Endothelial cell of umbilical vein (primary cell): ENCODE measurements around the gene ZNF565. TPM values are rescaled to one million over a fixed set of nuclear protein-coding genes. Genes with fewer than 3 reads are reported as not detected.
A peak's percentile ranks its signal among the peaks of the same experiment; 100 is the strongest.

Experiments used
- BruUV-seq: library from RNA; stranded (reverse); fragments of 400-500 nt; replicated peaks from 2 replicates; lab custom pipeline; 2021; lab: Mats Ljungman, UMichigan
- CTCF ChIA-PET: fragments of 300-600, 350-600 bp; sonication (Branson Sonifier 250); formaldehyde crosslinking; loops from one replicate; lab custom pipeline; 2021; ENCODE audit warnings: antibody characterized with exemption, inconsistent platforms; lab: Charles Lee
- POLR2A ChIA-PET: fragments of 300-600, 350-600 bp; sonication (Branson Sonifier 250); formaldehyde crosslinking; loops from one replicate; lab custom pipeline; 2021; ENCODE audit warnings: antibody characterized with exemption, inconsistent platforms; lab: Charles Lee
- DNase-seq: peaks from one replicate; pipeline ENCODE4 v3.0.0-alpha.2; 2011; ENCODE audit warnings: low read depth, low spot score
- FAIRE-seq: peaks from 2 replicates; lab custom pipeline; 2011; peaks lifted over from hg19 to GRCh38; lab: Jason Lieb, UNC
- H2AFZ ChIP-seq: 2 replicates; pipeline ENCODE4 v1.6.0; 2012; ENCODE audit warnings: low read depth, low read length, control low read depth, inconsistent platforms
- H3K27ac ChIP-seq: 2 replicates; pipeline ENCODE4 v1.5.1; 2011; ENCODE audit warnings: low read depth, mild to moderate bottlenecking, control low read depth, low read length, moderate library complexity; ENCODE audit not compliant: insufficient read depth
- H3K27me3 ChIP-seq, 2 experiments: 2 replicates each; pipeline versions ENCODE4 v1.6.0 to v1.6.1; 2011; ENCODE audit warnings: low read length in 2 of 2, mixed read lengths in 1 of 2; ENCODE audit not compliant: control insufficient read depth in 2 of 2, insufficient read depth in 2 of 2
- H3K36me3 ChIP-seq, 2 experiments: 2 replicates in 1 of 2; 3 replicates in 1 of 2; pipeline ENCODE4 v1.5.1; 2011; ENCODE audit warnings: low read length in 2 of 2, mild to moderate bottlenecking in 1 of 2, moderate library complexity in 1 of 2; ENCODE audit not compliant: control insufficient read depth in 2 of 2, insufficient read depth in 2 of 2; ENCODE audit errors: extremely low read depth in 1 of 2
- H3K4me1 ChIP-seq: 3 replicates; pipeline ENCODE4 v1.5.1; 2011; ENCODE audit warnings: mild to moderate bottlenecking, low read length; ENCODE audit not compliant: control insufficient read depth, insufficient read depth; ENCODE audit errors: extremely low read depth
- H3K4me2 ChIP-seq: 2 replicates; pipeline ENCODE4 v1.6.1; 2011; ENCODE audit warnings: low read length, control low read depth, mixed read lengths; ENCODE audit not compliant: insufficient read depth
- H3K4me3 ChIP-seq, 3 experiments: fragments of 200-600 bp in 1 of 3; sonication (generic), shearing (Covaris generic) in 1 of 3; replicated peaks in 1 of 3; 2 replicates each; pipeline ENCODE4 v1.5.1; 2011 to 2016; ENCODE audit warnings: control low read depth in 3 of 3, low read length in 3 of 3, mild to moderate bottlenecking in 2 of 3, inconsistent platforms in 1 of 3, low read depth in 1 of 3, moderate library complexity in 1 of 3; ENCODE audit not compliant: insufficient read depth in 1 of 3
- H3K79me2 ChIP-seq: 2 replicates; pipeline ENCODE4 v1.6.0; 2012; ENCODE audit warnings: low read length, inconsistent platforms; ENCODE audit not compliant: control insufficient read depth, insufficient read depth
- H3K9ac ChIP-seq: replicated peaks from 2 replicates; pipeline ENCODE3; 2011; ENCODE audit warnings: low read length, control low read depth; ENCODE audit not compliant: insufficient read depth; ENCODE audit errors: extremely low read depth
- H3K9me1 ChIP-seq: replicated peaks from 3 replicates; pipeline ENCODE4 v1.6.0; 2011; ENCODE audit warnings: mild to moderate bottlenecking, low read length; ENCODE audit not compliant: control insufficient read depth, insufficient read depth; ENCODE audit errors: extremely low read depth
- H3K9me3 ChIP-seq: replicated peaks from 2 replicates; pipeline ENCODE4 v1.5.1; 2012; ENCODE audit warnings: low read length, inconsistent platforms; ENCODE audit not compliant: control insufficient read depth, insufficient read depth
- H4K20me1 ChIP-seq: replicated peaks from 2 replicates; pipeline ENCODE3; 2011; ENCODE audit warnings: mild to moderate bottlenecking, low read length; ENCODE audit not compliant: control insufficient read depth, insufficient read depth; ENCODE audit errors: extremely low read depth
- EZH2 ChIP-seq: IDR thresholded peaks from 2 replicates; pipeline ENCODE4 v1.6.1; 2012; ENCODE audit warnings: borderline replicate concordance, low read depth, mild to moderate bottlenecking, moderate library complexity, low read length, inconsistent platforms; ENCODE audit not compliant: severe bottlenecking
- FOS ChIP-seq: IDR thresholded peaks from 2 replicates; pipeline ENCODE4 v1.6.1; 2011; ENCODE audit warnings: mild to moderate bottlenecking, low read length, moderate library complexity, borderline replicate concordance; ENCODE audit not compliant: insufficient read depth
- GATA2 ChIP-seq: IDR thresholded peaks from 2 replicates; pipeline ENCODE4 v1.7.0; 2011; ENCODE audit warnings: low read depth, mild to moderate bottlenecking, moderate library complexity, mixed read lengths, low read length; ENCODE audit not compliant: insufficient read length, insufficient read depth
- JUN ChIP-seq: IDR thresholded peaks from 2 replicates; pipeline ENCODE4 v1.6.1; 2011; ENCODE audit warnings: borderline replicate concordance, low read depth; ENCODE audit not compliant: insufficient read length, insufficient read depth
- MYC ChIP-seq: IDR thresholded peaks from one replicate; pipeline ENCODE4 v1.6.1; 2011; ENCODE audit warnings: mild to moderate bottlenecking, low read depth, low read length
- POLR2A ChIP-seq: IDR thresholded peaks from 2 replicates; pipeline ENCODE4 v1.6.1; 2012; ENCODE audit warnings: low read depth, mild to moderate bottlenecking, control low read depth, low read length
- POLR2AphosphoS5 ChIP-seq: IDR thresholded peaks from 2 replicates; pipeline ENCODE4 v1.6.1; 2012; ENCODE audit warnings: low read depth, mild to moderate bottlenecking, control low read depth, low read length, moderate library complexity; ENCODE audit not compliant: insufficient read depth
- dilution Hi-C: fragments of 300-500 bp; cut with MboI; formaldehyde crosslinking; loops from one replicate; pipeline ENCODE4 v1.15.0; 2019; ENCODE audit warnings: low sequenced_read_pairs; ENCODE audit not compliant: extremely low pct_ligation_motif_present
- intact Hi-C: fragments of 100-400 bp; cut with micrococcal nuclease; formaldehyde crosslinking; loops from one replicate; pipeline ENCODE4 v1.10.0; 2022
- polyA plus RNA-seq, 4 experiments: library from polyadenylated mRNA; depleted of rRNA in 3 of 4; stranded (reverse) in 3 of 4; unstranded in 1 of 4; fragments of >200 nt; gene quantifications; 2 replicates each; pipeline versions ENCODE4 v1.2.1 to v1.2.3, GENCODE V29; 2011 to 2012; ENCODE audit warnings: missing spikeins in 1 of 4
- total RNA-seq: library from RNA; stranded (reverse); gene quantifications from 2 replicates; pipeline ENCODE4 v1.2.3, GENCODE V29; 2021
- TF ChIP-seq, protein P1 (sequence below), 2 donors: IDR thresholded peaks; 1 replicate in 1 of 2; 2 replicates in 1 of 2; pipeline ENCODE4 v1.5.1; 2011; ENCODE audit warnings: low read length in 2 of 2, mild to moderate bottlenecking in 2 of 2, moderate library complexity in 2 of 2, control low read depth in 1 of 2, inconsistent platforms in 1 of 2, low read depth in 1 of 2; ENCODE audit not compliant: insufficient read depth in 1 of 2; ENCODE audit errors: extremely low read depth in 1 of 2
- TF ChIP-seq, protein P2 (sequence below): IDR thresholded peaks from 2 replicates; pipeline ENCODE4 v1.6.1; 2011; ENCODE audit not compliant: insufficient read depth, insufficient read length

The ZNF565 gene
- total and polyA plus RNA-seq, 2 donors (not counting 3 experiments of a cell fraction or from before 2014, with no cell fraction given), result 1.4 to 3.6 TPM

DNA sequence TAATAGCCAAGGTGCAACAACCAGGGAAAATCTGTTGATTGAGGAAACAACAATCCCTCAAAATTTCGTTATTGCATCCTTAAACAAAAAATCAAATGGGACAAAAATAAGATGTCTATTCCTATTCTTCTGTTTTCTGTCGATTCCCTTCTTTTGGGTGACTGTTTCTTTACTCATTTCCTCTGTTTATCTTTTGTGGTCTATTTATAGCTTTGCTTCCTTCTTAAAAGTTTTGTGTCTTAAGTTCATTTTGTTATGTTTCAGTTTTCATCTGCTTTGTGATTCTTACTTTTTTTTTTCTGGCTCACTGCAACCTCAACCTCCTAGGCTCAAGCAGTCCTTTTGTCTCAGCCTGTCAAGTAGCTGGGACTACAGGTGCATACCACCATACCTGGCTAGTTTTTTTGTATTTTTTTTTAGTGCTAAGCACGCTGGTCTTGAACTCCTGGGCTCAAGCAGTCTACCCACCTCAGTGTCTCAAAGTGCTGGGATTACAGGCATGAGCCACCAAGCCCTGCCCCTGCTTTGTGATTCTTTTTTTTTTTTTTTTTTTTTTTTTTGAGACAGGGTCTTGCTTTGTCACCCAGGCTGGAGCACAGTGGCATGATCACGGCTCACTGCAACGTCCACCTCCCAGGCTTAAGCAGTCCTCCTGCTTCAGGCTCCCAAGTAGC lies 10.9 kb upstream of the ZNF565 start:
- Histone ChIP-seq H2AFZ (no peak overlapping the region), H3K4me1 (peaks cover 22% of the 10 kb centered on the region), H3K9me3 (no peaks in the 10 kb centered on the region), H3K36me3 (peaks cover 13 to 22% of the 10 kb centered on the region in 2 experiments), H3K79me2 (peaks cover 90% of the 10 kb centered on the region), H3K9ac (peak overlapping the region; percentile 64), H3K27me3 (no peaks in the 10 kb centered on the region), H4K20me1 (peaks cover 4% of the 10 kb centered on the region), H3K9me1 (no peaks in the 10 kb centered on the region), H3K4me2 (peak overlapping the region; percentile 84), H3K4me3 (peak overlapping the region in 1 of 3 experiments; percentile 42), H3K27ac (peak overlapping the region; percentile 83)
- no TSS peak for BruUV-seq
- TF ChIP-seq FOS, result peak; percentile 67
- no peak for TF ChIP-seq POLR2A
- peak; percentile 68 for TF ChIP-seq JUN
- intact Hi-C loops, result loop anchor here (1.0 kb wide), 1 partner anchor 11 kb away; the partner anchor contains the start of gene ZNF565
- ChIA-PET POLR2A (interaction anchor here (0.7 kb wide), 2 partner anchors 19 to 264 kb away, joined by 3 to 4 read pairs; partner anchors contain the start of gene ZNF566), CTCF (interaction anchor here (1.9 kb wide), 1 partner anchor 10 kb away, joined by 6 read pairs; the partner anchor contains the start of gene ZNF146)
- FAIRE-seq (peak; percentile 59), DNase-seq (peak; percentile 72)
- dilution Hi-C loops, result no loop called here

DNA sequence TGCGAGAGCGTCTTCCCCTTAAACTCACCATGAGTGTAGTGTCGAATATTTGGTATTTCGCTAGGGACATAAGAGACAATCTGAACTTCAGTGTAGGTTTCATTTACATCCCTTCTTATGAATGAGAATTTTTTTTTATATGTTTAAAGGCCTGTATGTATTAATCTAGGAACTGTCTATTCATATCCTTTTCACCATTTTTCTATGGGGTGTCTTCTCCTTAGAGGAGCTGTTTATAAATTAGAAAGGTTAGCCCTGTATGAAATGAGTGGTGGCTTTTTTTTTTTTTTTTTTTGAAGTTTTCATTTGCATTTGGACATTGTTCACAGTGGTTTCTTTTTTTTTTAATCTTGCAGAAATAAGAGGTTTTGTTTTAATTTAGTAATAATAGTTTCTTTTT lies 8.0 kb upstream of the ZNF565 start:
- H2AFZ ChIP-seq, result no peak overlapping the region
- DNase-seq (no peak), FAIRE-seq (no peak)
- BruUV-seq, result no TSS peak
- ChIA-PET POLR2A (interaction anchor here (0.8 kb wide), 1 partner anchor 166 kb away, joined by 15 read pairs; no protein-coding TSS in a partner anchor), CTCF (no interaction called here)
- H4K20me1 ChIP-seq, result peaks cover 4% of the 10 kb centered on the region
- no peaks in the 10 kb centered on the region for H3K9me1 ChIP-seq
- H3K4me3 ChIP-seq, result no peak overlapping the region
- H3K27me3 ChIP-seq, result no peaks in the 10 kb centered on the region
- TF ChIP-seq GATA2, result no peak
- no peak for TF ChIP-seq FOS
- no peak for TF ChIP-seq MYC
- TF ChIP-seq JUN, result no peak
- TF ChIP-seq, protein P1, sequence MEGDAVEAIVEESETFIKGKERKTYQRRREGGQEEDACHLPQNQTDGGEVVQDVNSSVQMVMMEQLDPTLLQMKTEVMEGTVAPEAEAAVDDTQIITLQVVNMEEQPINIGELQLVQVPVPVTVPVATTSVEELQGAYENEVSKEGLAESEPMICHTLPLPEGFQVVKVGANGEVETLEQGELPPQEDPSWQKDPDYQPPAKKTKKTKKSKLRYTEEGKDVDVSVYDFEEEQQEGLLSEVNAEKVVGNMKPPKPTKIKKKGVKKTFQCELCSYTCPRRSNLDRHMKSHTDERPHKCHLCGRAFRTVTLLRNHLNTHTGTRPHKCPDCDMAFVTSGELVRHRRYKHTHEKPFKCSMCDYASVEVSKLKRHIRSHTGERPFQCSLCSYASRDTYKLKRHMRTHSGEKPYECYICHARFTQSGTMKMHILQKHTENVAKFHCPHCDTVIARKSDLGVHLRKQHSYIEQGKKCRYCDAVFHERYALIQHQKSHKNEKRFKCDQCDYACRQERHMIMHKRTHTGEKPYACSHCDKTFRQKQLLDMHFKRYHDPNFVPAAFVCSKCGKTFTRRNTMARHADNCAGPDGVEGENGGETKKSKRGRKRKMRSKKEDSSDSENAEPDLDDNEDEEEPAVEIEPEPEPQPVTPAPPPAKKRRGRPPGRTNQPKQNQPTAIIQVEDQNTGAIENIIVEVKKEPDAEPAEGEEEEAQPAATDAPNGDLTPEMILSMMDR (IDR thresholded peaks at IDR 0.05; ENCODE audit: extremely low read depth in 1 of 2, insufficient read depth in 1 of 2, low read depth in 1 of 2, low read length in 2 of 2), result no peak
- no peak for TF ChIP-seq EZH2
- TF ChIP-seq POLR2A, result no peak
- TF ChIP-seq, protein P2, sequence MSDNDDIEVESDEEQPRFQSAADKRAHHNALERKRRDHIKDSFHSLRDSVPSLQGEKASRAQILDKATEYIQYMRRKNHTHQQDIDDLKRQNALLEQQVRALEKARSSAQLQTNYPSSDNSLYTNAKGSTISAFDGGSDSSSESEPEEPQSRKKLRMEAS, result no peak
- TF ChIP-seq POLR2AphosphoS5, result no peak
- intact Hi-C loops, result no loop called here
- no peak overlapping the region for H3K27ac ChIP-seq
- H3K9me3 ChIP-seq, result no peaks in the 10 kb centered on the region
- dilution Hi-C loops, result no loop called here
- peaks cover 94% of the 10 kb centered on the region for H3K79me2 ChIP-seq
- H3K9ac ChIP-seq, result no peak overlapping the region
- H3K4me1 ChIP-seq, result peaks cover 22% of the 10 kb centered on the region
- no peak overlapping the region for H3K4me2 ChIP-seq
- H3K36me3 ChIP-seq, result peaks cover 7 to 10% of the 10 kb centered on the region in 2 experiments
